HCT116 (cell line): ENCODE data around the gene ATXN7L1. TPM values are rescaled to one million over a fixed set of nuclear protein-coding genes. Genes with fewer than 3 reads are reported as not detected.

Source experiments
- ATAC-seq: fragments of 200-7000 bp; cut with Tn5 transposase; 2 replicates; pipeline ENCODE4 v1.9.1; 2020; ENCODE audit warnings: mild to moderate bottlenecking, moderate library complexity
- BruUV-seq: library from RNA; stranded (reverse); fragments of 400-500 nt; replicated peaks from 2 replicates; lab custom pipeline; 2021; lab: Mats Ljungman, UMichigan
- CTCF ChIA-PET: fragments of 300-600 bp; sonication (Branson Sonifier 250); formaldehyde crosslinking; loops from one replicate; lab custom pipeline; 2021; ENCODE audit warnings: antibody characterized with exemption; lab: Charles Lee
- POLR2A ChIA-PET: fragments of 300-600, 350-600 bp; sonication (Branson Sonifier 250); formaldehyde crosslinking; loops from one replicate; lab custom pipeline; 2021; ENCODE audit warnings: antibody characterized with exemption; lab: Charles Lee
- RAD21 ChIA-PET, 2 experiments: fragments of 300-600 bp; sonication (Branson Sonifier 250); formaldehyde crosslinking; loops; one replicate each; lab custom pipeline; 2023; ENCODE audit warnings: low total read pairs in 2 of 2; ENCODE audit not compliant: uncharacterized antibody in 2 of 2, unreplicated experiment in 2 of 2, low non-redundant PET in 1 of 2; lab: Charles Lee
- DNase-seq: peaks from one replicate; pipeline ENCODE4 v3.0.0-alpha.2; 2010; ENCODE audit warnings: low read depth, low spot score
- H2AFZ ChIP-seq: fragments of 200-600 bp; shearing (Covaris generic), sonication (generic); 2 replicates; pipeline ENCODE4 v1.6.1; 2017; ENCODE audit warnings: low read depth, mixed run types, mixed read lengths, antibody characterized with exemption, low read length; ENCODE audit not compliant: poor library complexity, severe bottlenecking
- H3K27ac ChIP-seq: 2 replicates; pipeline ENCODE4 v1.5.1; 2012; ENCODE audit warnings: low read depth, low read length
- H3K27me3 ChIP-seq: fragments of 200-600 bp; sonication (generic); 2 replicates; pipeline ENCODE4 v1.6.1; 2016; ENCODE audit warnings: mixed run types, low read length, mixed read lengths; ENCODE audit not compliant: insufficient read depth
- H3K36me3 ChIP-seq, 2 experiments: fragments of 200-500 bp in 1 of 2; fragments of 200-600 bp in 1 of 2; sonication (Bioruptor generic) in 1 of 2; sonication (generic) in 1 of 2; 2 replicates each; pipeline versions ENCODE4 v1.5.1 to v1.6.1; 2014 to 2016; ENCODE audit warnings: low read length in 2 of 2, inconsistent platforms in 1 of 2, mixed read lengths in 1 of 2, mixed run types in 1 of 2; ENCODE audit not compliant: insufficient read depth in 2 of 2, control insufficient read depth in 1 of 2
- H3K4me1 ChIP-seq, 2 experiments: fragments of 200-600 bp in 1 of 2; sonication (generic) in 1 of 2; 2 replicates each; pipeline versions ENCODE4 v1.5.1 to v1.6.1; 2012 to 2017; ENCODE audit warnings: low read length in 2 of 2, inconsistent platforms in 1 of 2, mild to moderate bottlenecking in 1 of 2, mixed read lengths in 1 of 2, mixed run types in 1 of 2, moderate library complexity in 1 of 2; ENCODE audit not compliant: insufficient read depth in 2 of 2, control insufficient read depth in 1 of 2
- H3K4me2 ChIP-seq: fragments of 200-600 bp; sonication (generic); 2 replicates; pipeline ENCODE4 v1.6.1; 2017; ENCODE audit warnings: mixed run types, low read length, mixed read lengths
- H3K4me3 ChIP-seq, 2 experiments: fragments of 200-600 bp in 1 of 2; sonication (generic) in 1 of 2; replicated peaks in 1 of 2; 2 replicates each; pipeline ENCODE4 v1.5.1; 2011 to 2016; ENCODE audit warnings: low read length in 2 of 2, control low read depth in 1 of 2, low read depth in 1 of 2, mild to moderate bottlenecking in 1 of 2, mixed read lengths in 1 of 2, mixed run types in 1 of 2
- H3K79me2 ChIP-seq: fragments of 200-600 bp; sonication (generic); 2 replicates; pipeline ENCODE4 v1.6.1; 2017; ENCODE audit warnings: mild to moderate bottlenecking, mixed run types, low read length, moderate library complexity, mixed read lengths; ENCODE audit not compliant: insufficient read depth
- H3K9ac ChIP-seq: fragments of 200-600 bp; sonication (generic); 2 replicates; pipeline ENCODE4 v1.6.1; 2016; ENCODE audit warnings: low read length, mixed read lengths
- H3K9me2 ChIP-seq: fragments of 200-600 bp; sonication (generic), shearing (Covaris generic); 2 replicates; pipeline ENCODE4 v1.6.1; 2017; ENCODE audit warnings: mixed run types, mild to moderate bottlenecking, moderate library complexity; ENCODE audit not compliant: insufficient read depth
- H3K9me3 ChIP-seq, 2 experiments: fragments of 200-500 bp in 1 of 2; fragments of 200-600 bp in 1 of 2; sonication (Bioruptor generic) in 1 of 2; sonication (generic) in 1 of 2; 2 replicates each; pipeline ENCODE4 v1.6.1; 2014 to 2017; ENCODE audit warnings: low read length in 2 of 2, mixed read lengths in 2 of 2, inconsistent platforms in 1 of 2, low read depth in 1 of 2, mild to moderate bottlenecking in 1 of 2, mixed run types in 1 of 2, moderate library complexity in 1 of 2; ENCODE audit not compliant: control insufficient read depth in 1 of 2, insufficient read depth in 1 of 2
- H4K20me1 ChIP-seq: fragments of 200-600 bp; sonication (generic), shearing (Covaris generic); 2 replicates; pipeline ENCODE4 v1.6.1; 2017; ENCODE audit warnings: mixed run types, mild to moderate bottlenecking, moderate library complexity; ENCODE audit not compliant: insufficient read depth
- CBX3 ChIP-seq: IDR thresholded peaks from 2 replicates; pipeline ENCODE4 v1.6.1; 2012; ENCODE audit warnings: low read depth
- EGR1 ChIP-seq: IDR thresholded peaks from 2 replicates; pipeline ENCODE4 v1.6.1; 2012; ENCODE audit warnings: low read depth
- ELF1 ChIP-seq: IDR thresholded peaks from 2 replicates; pipeline ENCODE4 v1.6.1; 2012; ENCODE audit warnings: low read depth, borderline replicate concordance
- EZH2 ChIP-seq: fragments of 200-600 bp; sonication (generic); IDR thresholded peaks from 2 replicates; pipeline ENCODE4 v1.6.1; 2017; ENCODE audit warnings: antibody characterized with exemption, mixed run types
- FOSL1 ChIP-seq: IDR thresholded peaks from 2 replicates; pipeline ENCODE4 v1.6.1; 2012; ENCODE audit warnings: low read depth
- JUND ChIP-seq: IDR thresholded peaks from 2 replicates; pipeline ENCODE4 v1.6.1; 2012
- POLR2A ChIP-seq: IDR thresholded peaks from 2 replicates; pipeline ENCODE4 v1.7.0; 2011; ENCODE audit warnings: borderline replicate concordance; ENCODE audit not compliant: insufficient read depth, insufficient read length; ENCODE audit errors: extremely low read depth
- POLR2AphosphoS5 ChIP-seq: IDR thresholded peaks from 2 replicates; pipeline ENCODE4 v1.6.1; 2011; ENCODE audit warnings: mild to moderate bottlenecking, low read depth, low read length, moderate library complexity
- RAD21 ChIP-seq: IDR thresholded peaks from 2 replicates; pipeline ENCODE4 v1.6.1; 2012; ENCODE audit warnings: low read depth, mild to moderate bottlenecking
- SP1 ChIP-seq: IDR thresholded peaks from 2 replicates; pipeline ENCODE4 v1.6.1; 2012; ENCODE audit warnings: low read depth
- SRF ChIP-seq: IDR thresholded peaks from 2 replicates; pipeline ENCODE4 v1.6.1; 2012; ENCODE audit warnings: low read depth
- TCF7L2 ChIP-seq: IDR thresholded peaks from 2 replicates; pipeline ENCODE4 v1.7.0; 2011; ENCODE audit warnings: borderline replicate concordance, inconsistent platforms; ENCODE audit not compliant: insufficient read depth, insufficient read length; ENCODE audit errors: extremely low read depth
- YY1 ChIP-seq: IDR thresholded peaks from 2 replicates; pipeline ENCODE4 v1.6.1; 2011; ENCODE audit warnings: low read length, low read depth, moderate library complexity, mild to moderate bottlenecking; ENCODE audit not compliant: insufficient replicate concordance; ENCODE audit errors: extremely low read depth
- ZFX ChIP-seq: fragments of 450-650 bp; IDR thresholded peaks from 2 replicates; pipeline ENCODE4 v1.6.1; 2017
- ZNF274 ChIP-seq: fragments of 200-500 bp; sonication (Bioruptor generic); IDR thresholded peaks from 2 replicates; pipeline ENCODE4 v1.6.1; 2014; ENCODE audit warnings: mild to moderate bottlenecking, low read depth, low read length, inconsistent platforms
- intact Hi-C: fragments of 100-400 bp; cut with micrococcal nuclease; formaldehyde crosslinking; loops from 2 replicates; pipeline ENCODE4 v1.10.0; 2022
- total RNA-seq: library from RNA; stranded (reverse); gene quantifications from one replicate; pipeline ENCODE4 v1.2.1, GENCODE V29; 2021; ENCODE audit not compliant: unreplicated experiment
- TF ChIP-seq, protein P1 (sequence below): IDR thresholded peaks from 2 replicates; pipeline ENCODE4 v1.6.1; 2012; ENCODE audit warnings: low read depth
- TF ChIP-seq, protein P2 (sequence below), 3 experiments: fragments of 200-600 bp in 1 of 3; sonication (generic) in 1 of 3; IDR thresholded peaks in 2 of 3; conservative IDR thresholded peaks in 1 of 3; 2 replicates each; pipeline ENCODE4 v1.5.1; 2012 to 2017; ENCODE audit warnings: low read depth in 2 of 3, low read length in 2 of 3, antibody characterized with exemption in 1 of 3, borderline replicate concordance in 1 of 3, control low read depth in 1 of 3, mild to moderate bottlenecking in 1 of 3, mixed read lengths in 1 of 3, mixed run types in 1 of 3, moderate library complexity in 1 of 3; ENCODE audit not compliant: insufficient read depth in 1 of 3
- TF ChIP-seq, protein P3 (sequence below): IDR thresholded peaks from 2 replicates; pipeline ENCODE4 v1.6.1; 2012

ATXN7L1 gene
- total RNA-seq, 1 experiment from 2014 or later, result 11.5 TPM

DNA sequence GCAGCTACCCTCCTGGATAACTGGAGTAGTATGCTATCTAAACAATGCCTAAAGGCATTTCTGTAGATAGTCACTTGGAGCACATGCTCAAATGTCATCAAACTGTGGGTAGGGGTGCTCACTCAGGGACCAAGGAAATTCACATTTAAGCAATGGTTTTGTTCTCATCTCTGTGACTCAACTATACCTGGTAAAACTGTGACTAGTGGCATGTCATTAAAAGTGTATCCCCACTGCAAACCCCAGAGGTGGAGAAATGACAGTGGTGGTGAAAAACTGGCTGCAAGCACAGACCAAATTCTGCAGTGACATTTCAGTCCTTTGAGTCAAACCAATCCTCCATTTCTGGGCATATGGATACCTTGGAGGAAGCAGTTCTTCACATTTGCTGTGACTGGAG is 160.9 kb downstream of the ATXN7L1 start:
- Histone ChIP-seq H3K79me2 (no peaks in the 10 kb centered on the region), H2AFZ (no peak overlapping the region), H3K27ac (no peak overlapping the region), H3K4me1 (peaks cover 0 to 21% of the 10 kb centered on the region in 2 experiments; a peak in 2 of 4 replicates), H3K9me2 (no peaks in the 10 kb centered on the region), H3K4me2 (no peak overlapping the region), H3K36me3 (no peaks in the 10 kb centered on the region), H3K9ac (no peak overlapping the region), H3K27me3 (no peaks in the 10 kb centered on the region), H3K4me3 (no peak overlapping the region), H3K9me3 (peaks cover 7 to 12% of the 10 kb centered on the region in 2 experiments; a peak in 3 of 4 replicates), H4K20me1 (no peaks in the 10 kb centered on the region)
- no TSS peak for BruUV-seq
- ChIA-PET RAD21 (no interaction called here), CTCF (no interaction called here), POLR2A (no interaction called here)
- TF ChIP-seq YY1 (no peak), ZFX (no peak), POLR2AphosphoS5 (no peak), SRF (no peak), JUND (no peak), FOSL1 (no peak), ZNF274 (no peak), SP1 (no peak), EGR1 (no peak), ELF1 (no peak), POLR2A (no peak), EZH2 (no peak), TCF7L2 (no peak), CBX3 (no peak), RAD21 (no peak)
- TF ChIP-seq, protein P1, sequence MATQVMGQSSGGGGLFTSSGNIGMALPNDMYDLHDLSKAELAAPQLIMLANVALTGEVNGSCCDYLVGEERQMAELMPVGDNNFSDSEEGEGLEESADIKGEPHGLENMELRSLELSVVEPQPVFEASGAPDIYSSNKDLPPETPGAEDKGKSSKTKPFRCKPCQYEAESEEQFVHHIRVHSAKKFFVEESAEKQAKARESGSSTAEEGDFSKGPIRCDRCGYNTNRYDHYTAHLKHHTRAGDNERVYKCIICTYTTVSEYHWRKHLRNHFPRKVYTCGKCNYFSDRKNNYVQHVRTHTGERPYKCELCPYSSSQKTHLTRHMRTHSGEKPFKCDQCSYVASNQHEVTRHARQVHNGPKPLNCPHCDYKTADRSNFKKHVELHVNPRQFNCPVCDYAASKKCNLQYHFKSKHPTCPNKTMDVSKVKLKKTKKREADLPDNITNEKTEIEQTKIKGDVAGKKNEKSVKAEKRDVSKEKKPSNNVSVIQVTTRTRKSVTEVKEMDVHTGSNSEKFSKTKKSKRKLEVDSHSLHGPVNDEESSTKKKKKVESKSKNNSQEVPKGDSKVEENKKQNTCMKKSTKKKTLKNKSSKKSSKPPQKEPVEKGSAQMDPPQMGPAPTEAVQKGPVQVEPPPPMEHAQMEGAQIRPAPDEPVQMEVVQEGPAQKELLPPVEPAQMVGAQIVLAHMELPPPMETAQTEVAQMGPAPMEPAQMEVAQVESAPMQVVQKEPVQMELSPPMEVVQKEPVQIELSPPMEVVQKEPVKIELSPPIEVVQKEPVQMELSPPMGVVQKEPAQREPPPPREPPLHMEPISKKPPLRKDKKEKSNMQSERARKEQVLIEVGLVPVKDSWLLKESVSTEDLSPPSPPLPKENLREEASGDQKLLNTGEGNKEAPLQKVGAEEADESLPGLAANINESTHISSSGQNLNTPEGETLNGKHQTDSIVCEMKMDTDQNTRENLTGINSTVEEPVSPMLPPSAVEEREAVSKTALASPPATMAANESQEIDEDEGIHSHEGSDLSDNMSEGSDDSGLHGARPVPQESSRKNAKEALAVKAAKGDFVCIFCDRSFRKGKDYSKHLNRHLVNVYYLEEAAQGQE, result no peak
- TF ChIP-seq, protein P2, sequence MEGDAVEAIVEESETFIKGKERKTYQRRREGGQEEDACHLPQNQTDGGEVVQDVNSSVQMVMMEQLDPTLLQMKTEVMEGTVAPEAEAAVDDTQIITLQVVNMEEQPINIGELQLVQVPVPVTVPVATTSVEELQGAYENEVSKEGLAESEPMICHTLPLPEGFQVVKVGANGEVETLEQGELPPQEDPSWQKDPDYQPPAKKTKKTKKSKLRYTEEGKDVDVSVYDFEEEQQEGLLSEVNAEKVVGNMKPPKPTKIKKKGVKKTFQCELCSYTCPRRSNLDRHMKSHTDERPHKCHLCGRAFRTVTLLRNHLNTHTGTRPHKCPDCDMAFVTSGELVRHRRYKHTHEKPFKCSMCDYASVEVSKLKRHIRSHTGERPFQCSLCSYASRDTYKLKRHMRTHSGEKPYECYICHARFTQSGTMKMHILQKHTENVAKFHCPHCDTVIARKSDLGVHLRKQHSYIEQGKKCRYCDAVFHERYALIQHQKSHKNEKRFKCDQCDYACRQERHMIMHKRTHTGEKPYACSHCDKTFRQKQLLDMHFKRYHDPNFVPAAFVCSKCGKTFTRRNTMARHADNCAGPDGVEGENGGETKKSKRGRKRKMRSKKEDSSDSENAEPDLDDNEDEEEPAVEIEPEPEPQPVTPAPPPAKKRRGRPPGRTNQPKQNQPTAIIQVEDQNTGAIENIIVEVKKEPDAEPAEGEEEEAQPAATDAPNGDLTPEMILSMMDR (IDR thresholded peaks at IDR 0.05 in 2 of 3, conservative IDR thresholded peaks at IDR 0.05 in 1 of 3; ENCODE audit: borderline replicate concordance in 1 of 3, insufficient read depth in 1 of 3, low read depth in 2 of 3, low read length in 2 of 3), result no peak
- TF ChIP-seq, protein P3, sequence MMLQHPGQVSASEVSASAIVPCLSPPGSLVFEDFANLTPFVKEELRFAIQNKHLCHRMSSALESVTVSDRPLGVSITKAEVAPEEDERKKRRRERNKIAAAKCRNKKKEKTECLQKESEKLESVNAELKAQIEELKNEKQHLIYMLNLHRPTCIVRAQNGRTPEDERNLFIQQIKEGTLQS, result no peak
- ATAC-seq (no peak), DNase-seq (no peak)
- intact Hi-C loops, result no loop called here
